H1 (cell line): ENCODE data around the gene ARHGDIG. TPM values are rescaled to one million over a fixed set of nuclear protein-coding genes. Genes with fewer than 3 reads are reported as not detected.

Experiments
- CTCF ChIA-PET: fragments of 300-600 bp; sonication (Branson Sonifier 250); formaldehyde crosslinking; loops from one replicate; lab custom pipeline; 2021; ENCODE audit not compliant: partially characterized antibody; lab: Charles Lee
- POLR2A ChIA-PET: fragments of 300-600 bp; sonication (Branson Sonifier 250); formaldehyde crosslinking; loops from one replicate; lab custom pipeline; 2021; ENCODE audit warnings: inconsistent platforms; ENCODE audit not compliant: partially characterized antibody; lab: Charles Lee
- DNase-seq, 2 experiments: peaks; one replicate each; pipeline versions ENCODE4 v3.0.0 to v3.0.0-alpha.2; 2010 to 2022; ENCODE audit warnings: low spot score in 2 of 2, low read depth in 1 of 2, mixed read lengths in 1 of 2
- FAIRE-seq: peaks from 2 replicates; lab custom pipeline; 2011; peaks lifted over from hg19 to GRCh38; lab: Jason Lieb, UNC
- H2AFZ ChIP-seq: 2 replicates; pipeline ENCODE4 v1.8.1; 2012; ENCODE audit warnings: low read length, inconsistent platforms
- H2AK5ac ChIP-seq: 2 replicates; pipeline ENCODE4 v1.6.1; 2013; ENCODE audit warnings: low read depth, low read length
- H2BK120ac ChIP-seq: replicated peaks from 2 replicates; pipeline ENCODE3; 2013; ENCODE audit warnings: low read depth, low read length, inconsistent platforms
- H2BK12ac ChIP-seq: 2 replicates; pipeline ENCODE4 v1.6.1; 2013; ENCODE audit warnings: low read depth, low read length
- H2BK15ac ChIP-seq: 2 replicates; pipeline ENCODE4 v1.6.1; 2013; ENCODE audit warnings: low read length
- H2BK20ac ChIP-seq: 2 replicates; pipeline ENCODE4 v1.6.1; 2013; ENCODE audit warnings: low read length
- H2BK5ac ChIP-seq: 2 replicates; pipeline ENCODE4 v1.6.1; 2013; ENCODE audit warnings: low read depth, low read length
- H3K14ac ChIP-seq: 2 replicates; pipeline ENCODE4 v1.6.1; 2013; ENCODE audit warnings: inconsistent platforms; ENCODE audit not compliant: insufficient read length
- H3K18ac ChIP-seq: 2 replicates; pipeline ENCODE4 v1.6.1; 2013; ENCODE audit warnings: low read length; ENCODE audit errors: extremely low read depth
- H3K23ac ChIP-seq: 2 replicates; pipeline ENCODE4 v1.6.1; 2013; ENCODE audit warnings: inconsistent platforms; ENCODE audit not compliant: insufficient read length
- H3K23me2 ChIP-seq: 2 replicates; pipeline ENCODE4 v1.6.1; 2013; ENCODE audit warnings: low read depth, low read length
- H3K27ac ChIP-seq: 2 replicates; pipeline ENCODE4 v1.6.1; 2011; ENCODE audit warnings: low read depth, low read length, inconsistent platforms
- H3K27me3 ChIP-seq, 4 experiments: replicated peaks in 1 of 4; 1 replicate in 1 of 4; 2 replicates in 3 of 4; pipeline versions ENCODE4 v1.6.1 to v1.8.1; 2011 to 2013; ENCODE audit warnings: low read length in 3 of 4, mild to moderate bottlenecking in 3 of 4, inconsistent platforms in 2 of 4, mixed read lengths in 2 of 4, moderate library complexity in 1 of 4; ENCODE audit not compliant: control insufficient read depth in 3 of 4, insufficient read depth in 3 of 4; ENCODE audit errors: extremely low read depth in 1 of 4
- H3K36me3 ChIP-seq, 4 experiments: 2 replicates each; pipeline versions ENCODE4 v1.6.1 to v1.8.1; 2011 to 2013; ENCODE audit warnings: mild to moderate bottlenecking in 4 of 4, low read length in 3 of 4, moderate library complexity in 2 of 4, control low read depth in 1 of 4, inconsistent platforms in 1 of 4; ENCODE audit not compliant: insufficient read depth in 4 of 4, control insufficient read depth in 2 of 4
- H3K4ac ChIP-seq: replicated peaks from 2 replicates; pipeline ENCODE3; 2013; ENCODE audit warnings: low read length, low read depth, mixed read lengths, inconsistent platforms; ENCODE audit not compliant: insufficient read length
- H3K4me1 ChIP-seq, 4 experiments: replicated peaks in 1 of 4; 1 replicate in 1 of 4; 2 replicates in 3 of 4; pipeline versions ENCODE4 v1.6.1 to v1.8.1; 2011 to 2013; ENCODE audit warnings: low read length in 3 of 4, inconsistent platforms in 2 of 4, mixed read lengths in 1 of 4; ENCODE audit not compliant: insufficient read depth in 4 of 4, control insufficient read depth in 3 of 4
- H3K4me2 ChIP-seq, 2 experiments: 2 replicates each; pipeline versions ENCODE4 v1.6.1 to v1.8.1; 2011 to 2013; ENCODE audit warnings: low read depth in 2 of 2, low read length in 2 of 2, control low read depth in 1 of 2, inconsistent platforms in 1 of 2, mild to moderate bottlenecking in 1 of 2; ENCODE audit not compliant: insufficient read depth in 1 of 2
- H3K4me3 ChIP-seq, 4 experiments: fragments of 200-600, 300-600 bp in 1 of 4; sonication (generic), shearing (Covaris generic), sonication (Bioruptor Twin) in 1 of 4; 2 replicates each; pipeline versions ENCODE4 v1.5.1 to v1.8.1; 2011 to 2016; ENCODE audit warnings: low read length in 4 of 4, low read depth in 3 of 4, control low read depth in 2 of 4, inconsistent platforms in 2 of 4, mild to moderate bottlenecking in 2 of 4, mixed read lengths in 1 of 4, moderate library complexity in 1 of 4; ENCODE audit not compliant: insufficient read depth in 2 of 4; ENCODE audit errors: extremely low read depth in 1 of 4
- H3K56ac ChIP-seq: replicated peaks from 2 replicates; pipeline ENCODE3; 2013; ENCODE audit warnings: low read depth, mild to moderate bottlenecking, mixed read lengths, low read length, inconsistent platforms; ENCODE audit not compliant: insufficient read length
- H3K79me1 ChIP-seq: 2 replicates; pipeline ENCODE4 v1.6.1; 2013; ENCODE audit warnings: low read depth, low read length, control low read depth
- H3K79me2 ChIP-seq, 2 experiments: 2 replicates each; pipeline versions ENCODE4 v1.6.1 to v1.8.1; 2012 to 2013; ENCODE audit warnings: low read length in 2 of 2, mild to moderate bottlenecking in 2 of 2, inconsistent platforms in 1 of 2; ENCODE audit not compliant: insufficient read depth in 2 of 2, control insufficient read depth in 1 of 2
- H3K9ac ChIP-seq, 4 experiments: replicated peaks in 1 of 4; 1 replicate in 1 of 4; 2 replicates in 3 of 4; pipeline versions ENCODE4 v1.6.1 to v1.8.1; 2011 to 2013; ENCODE audit warnings: low read depth in 3 of 4, low read length in 3 of 4, control low read depth in 2 of 4, mild to moderate bottlenecking in 2 of 4, moderate library complexity in 2 of 4, inconsistent platforms in 1 of 4; ENCODE audit errors: extremely low read depth in 1 of 4
- H3K9me3 ChIP-seq, 2 experiments: 2 replicates each; pipeline versions ENCODE4 v1.6.1 to v1.8.1; 2012 to 2013; ENCODE audit warnings: mild to moderate bottlenecking in 2 of 2, moderate library complexity in 2 of 2, control low read depth in 1 of 2, inconsistent platforms in 1 of 2, low read depth in 1 of 2, low read length in 1 of 2, mixed read lengths in 1 of 2; ENCODE audit not compliant: insufficient read depth in 2 of 2
- H4K20me1 ChIP-seq, 2 experiments: replicated peaks in 1 of 2; 2 replicates each; pipeline versions ENCODE3 to v1.8.1; 2011 to 2013; ENCODE audit warnings: inconsistent platforms in 2 of 2, low read length in 2 of 2, mild to moderate bottlenecking in 1 of 2; ENCODE audit not compliant: insufficient read depth in 2 of 2, control insufficient read depth in 1 of 2
- H4K5ac ChIP-seq: 2 replicates; pipeline ENCODE4 v1.6.1; 2013; ENCODE audit warnings: low read length, low read depth, mixed read lengths, inconsistent platforms; ENCODE audit not compliant: insufficient read length
- H4K8ac ChIP-seq: 2 replicates; pipeline ENCODE4 v1.8.0; 2013; ENCODE audit warnings: mild to moderate bottlenecking, moderate library complexity, low read length, inconsistent platforms; ENCODE audit not compliant: insufficient read depth; ENCODE audit errors: extremely low read depth
- H4K91ac ChIP-seq: replicated peaks from 2 replicates; pipeline ENCODE3; 2013; ENCODE audit warnings: low read length, mixed read lengths, inconsistent platforms; ENCODE audit not compliant: insufficient read length
- BCL11A ChIP-seq, 2 experiments: IDR thresholded peaks; one replicate each; pipeline ENCODE4 v1.6.1; 2011; ENCODE audit warnings: low read depth in 2 of 2, low read length in 2 of 2, mild to moderate bottlenecking in 2 of 2
- CHD1 ChIP-seq: IDR thresholded peaks from 2 replicates; pipeline ENCODE4 v1.6.1; 2012; ENCODE audit warnings: low read depth, low read length, improper control_type of control experiment
- EGR1 ChIP-seq: IDR thresholded peaks from 2 replicates; pipeline ENCODE4 v1.6.1; 2011; ENCODE audit warnings: low read depth, low read length, borderline replicate concordance
- HDAC2 ChIP-seq, 2 experiments: fragments of 300-600 bp in 1 of 2; sonication (generic) in 1 of 2; IDR thresholded peaks; 2 replicates each; pipeline ENCODE4 v1.6.1; 2011 to 2012; ENCODE audit warnings: low read depth in 2 of 2, low read length in 2 of 2, mild to moderate bottlenecking in 2 of 2, moderate library complexity in 2 of 2, borderline replicate concordance in 1 of 2, inconsistent platforms in 1 of 2
- JUN ChIP-seq: IDR thresholded peaks from 2 replicates; pipeline ENCODE4 v1.6.1; 2011; ENCODE audit warnings: low read depth, mild to moderate bottlenecking, improper control_type of control experiment, low read length
- MAFK ChIP-seq: IDR thresholded peaks from 2 replicates; pipeline ENCODE4 v1.6.1; 2012; ENCODE audit warnings: low read depth, mild to moderate bottlenecking, improper control_type of control experiment, low read length
- RBBP5 ChIP-seq: IDR thresholded peaks from 2 replicates; pipeline ENCODE4 v1.7.1; 2012; ENCODE audit warnings: low read depth, mild to moderate bottlenecking, inconsistent platforms, low read length, moderate library complexity, borderline replicate concordance
- RNF2 ChIP-seq: fragments of 200-900, 300-1000 bp; sonication (generic); IDR thresholded peaks from 2 replicates; pipeline ENCODE4 v1.7.1; 2016; ENCODE audit warnings: borderline replicate concordance, low read depth, mild to moderate bottlenecking, antibody characterized with exemption, low read length; ENCODE audit not compliant: poor library complexity, severe bottlenecking; ENCODE audit errors: missing control alignments
- SAP30 ChIP-seq: fragments of 300-600 bp; sonication (generic); IDR thresholded peaks from 2 replicates; pipeline ENCODE4 v1.7.1; 2012; ENCODE audit warnings: low read length, moderate library complexity, mild to moderate bottlenecking, inconsistent platforms; ENCODE audit not compliant: insufficient read depth, insufficient replicate concordance
- TCF12 ChIP-seq: IDR thresholded peaks from 2 replicates; pipeline ENCODE4 v1.6.1; 2011; ENCODE audit warnings: low read depth, mild to moderate bottlenecking, low read length
- WGBS, 2 experiments: shearing (Covaris generic) in 1 of 2; methylation state at CpG; one replicate each; pipeline versions ENCODE4 v1.1.6 to v1.1.7; 2013 to 2015; ENCODE audit warnings: low lambda C conversion rate in 2 of 2, mixed read lengths in 2 of 2, inconsistent platforms in 1 of 2, low coverage in 1 of 2, missing lambda C conversion rate in 1 of 2; ENCODE audit not compliant: insufficient replicate concordance in 2 of 2, insufficient coverage in 1 of 2, insufficient read length in 1 of 2; ENCODE audit errors: extremely low coverage in 1 of 2, missing lambda C conversion rate in 1 of 2; 5-methylcytosine and 5-hydroxymethylcytosine counted together
- polyA plus RNA-seq, 7 experiments: library from polyadenylated mRNA; depleted of rRNA in 3 of 7; stranded (reverse) in 5 of 7; unstranded in 2 of 7; fragments of >200 nt in 5 of 7; fragments of 200-250 nt in 2 of 7; gene quantifications; 1 replicate in 5 of 7; 2 replicates in 1 of 7; 4 replicates in 1 of 7; pipeline versions ENCODE4 v1.2.1 to v1.2.3, GENCODE V29; 2011 to 2013; ENCODE audit warnings: missing spikeins in 2 of 7, mixed read lengths in 2 of 7
- total RNA-seq: library from RNA; stranded (reverse); fragmentation: NEBNext Ultra II Directional; extraction: Animal tissue kit (Norgen Biotek cat#: 25700); gene quantifications from 2 replicates; pipeline ENCODE4 v1.2.1, GENCODE V29; 2021
- TF ChIP-seq, protein P1 (sequence below): IDR thresholded peaks from 2 replicates; pipeline ENCODE4 v1.6.1; 2012; ENCODE audit warnings: inconsistent platforms

ARHGDIG gene
- total and polyA plus RNA-seq, 2 of the 8 experiments (the other 6 are each of a cell fraction or from before 2014, with no cell fraction given), result 1.2 to 2.9 TPM

DNA sequence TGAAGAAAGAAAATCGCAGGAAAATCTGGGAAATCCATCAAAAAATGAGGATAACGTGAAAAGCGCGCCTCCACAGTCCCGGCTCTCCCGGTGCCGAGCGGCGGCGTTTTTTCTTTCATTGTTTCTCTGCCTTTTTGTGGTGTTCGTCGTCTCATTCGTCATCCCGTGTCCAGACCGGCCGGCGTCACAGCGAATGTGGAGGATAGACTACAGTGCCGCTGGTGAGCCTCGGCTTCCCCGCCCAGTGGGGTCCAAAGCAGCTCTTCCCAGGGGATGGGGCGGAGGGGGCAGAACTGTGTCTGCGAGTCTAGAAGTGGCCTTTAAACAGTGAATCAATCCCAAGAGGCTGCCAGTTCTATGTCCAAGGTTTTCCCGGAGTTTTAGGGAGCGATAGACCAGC, 25.9 kb upstream of the ARHGDIG start:
- H4K20me1 ChIP-seq, result peaks cover 2 to 4% of the 10 kb centered on the region in 2 experiments
- no peak overlapping the region for H3K4me2 ChIP-seq
- no peak overlapping the region for H2AFZ ChIP-seq
- H4K5ac ChIP-seq, result no peak overlapping the region
- H2BK120ac ChIP-seq, result no peak overlapping the region
- no peak overlapping the region for H2BK12ac ChIP-seq
- H3K36me3 ChIP-seq, result peaks cover 0 to 14% (median 3%) of the 10 kb centered on the region in 4 experiments; a peak in 4 of 8 replicates
- TF ChIP-seq, protein P1, sequence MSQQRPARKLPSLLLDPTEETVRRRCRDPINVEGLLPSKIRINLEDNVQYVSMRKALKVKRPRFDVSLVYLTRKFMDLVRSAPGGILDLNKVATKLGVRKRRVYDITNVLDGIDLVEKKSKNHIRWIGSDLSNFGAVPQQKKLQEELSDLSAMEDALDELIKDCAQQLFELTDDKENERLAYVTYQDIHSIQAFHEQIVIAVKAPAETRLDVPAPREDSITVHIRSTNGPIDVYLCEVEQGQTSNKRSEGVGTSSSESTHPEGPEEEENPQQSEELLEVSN, result no peak
- TF ChIP-seq TCF12 (no peak), BCL11A (IDR thresholded peaks at IDR 0.05; ENCODE audit: low read depth in 2 of 2, low read length in 2 of 2) (no peak), CHD1 (no peak), JUN (no peak), EGR1 (no peak), MAFK (no peak), RNF2 (no peak), HDAC2 (IDR thresholded peaks at IDR 0.05; ENCODE audit: borderline replicate concordance in 1 of 2, low read depth in 2 of 2, low read length in 2 of 2) (no peak), RBBP5 (no peak), SAP30 (no peak)
- no peak overlapping the region for H4K8ac ChIP-seq
- no peak for DNase-seq
- H3K4me3 ChIP-seq, result no peak overlapping the region
- H2AK5ac ChIP-seq, result no peak overlapping the region
- CTCF ChIA-PET, result interaction anchor here (0.9 to 1.4 kb wide), 4 partner anchors 10 to 233 kb away, joined by 3 to 4 read pairs (median 3); no protein-coding TSS in a partner anchor
- no peak overlapping the region for H2BK15ac ChIP-seq
- H3K4ac ChIP-seq, result no peak overlapping the region
- H3K27ac ChIP-seq, result no peak overlapping the region
- H3K4me1 ChIP-seq, result no peaks in the 10 kb centered on the region
- no peak overlapping the region for H3K56ac ChIP-seq
- 96% methylated on average over 25 of the region's 25 CpGs; no CpG with 5 or more reads in 1 of the 2 experiments for WGBS, 2 experiments
- no peaks in the 10 kb centered on the region for H3K23me2 ChIP-seq
- H3K79me2 ChIP-seq, result no peaks in the 10 kb centered on the region
- H3K79me1 ChIP-seq, result no peaks in the 10 kb centered on the region; the same call in none of the 2 replicates
- H2BK20ac ChIP-seq, result no peak overlapping the region
- no peak overlapping the region for H2BK5ac ChIP-seq
- no peak overlapping the region for H3K9ac ChIP-seq
- POLR2A ChIA-PET, result interaction anchor here (2.1 to 2.3 kb wide), 2 partner anchors 16 to 26 kb away, joined by 5 to 6 read pairs; partner anchors contain the start of gene LUC7L
- no peaks in the 10 kb centered on the region for H3K9me3 ChIP-seq
- no peaks in the 10 kb centered on the region for H3K27me3 ChIP-seq
- H4K91ac ChIP-seq, result no peak overlapping the region
- H3K18ac ChIP-seq, result no peak overlapping the region
- H3K23ac ChIP-seq, result no peak overlapping the region
- H3K14ac ChIP-seq, result no peak overlapping the region
- no peak for FAIRE-seq
